Trophoblast cell (in vitro differentiated cells and primary cell): Measurements from ENCODE around the gene USP17L27.
A peak's percentile ranks its signal among the peaks of the same experiment; 100 is the strongest.
"Not testable (repeated sequence)": the region's sequence is repeated elsewhere in the genome, so short reads cannot be mapped to it uniquely, and the experiment has no call there.

Experiments
- DNase-seq, 2 donors: peaks; one replicate each; pipeline ENCODE4 v3.0.0-alpha.2; 2016
- H2AFZ ChIP-seq: 2 replicates; pipeline ENCODE4 v1.6.1; 2013; ENCODE audit warnings: low read length, moderate library complexity, mild to moderate bottlenecking; ENCODE audit not compliant: insufficient read depth, poor library complexity
- H2AK5ac ChIP-seq: 2 replicates; pipeline ENCODE4 v1.6.1; 2013; ENCODE audit warnings: mild to moderate bottlenecking, low read length
- H2BK120ac ChIP-seq: 2 replicates; pipeline ENCODE4 v1.6.1; 2013; ENCODE audit warnings: low read length, mild to moderate bottlenecking, moderate library complexity; ENCODE audit not compliant: insufficient read depth, poor library complexity
- H2BK12ac ChIP-seq: 2 replicates; pipeline ENCODE4 v1.6.1; 2013; ENCODE audit warnings: mild to moderate bottlenecking, low read length, moderate library complexity
- H2BK5ac ChIP-seq: 2 replicates; pipeline ENCODE4 v1.6.1; 2013; ENCODE audit warnings: low read length, low read depth, moderate library complexity, mild to moderate bottlenecking; ENCODE audit not compliant: poor library complexity
- H3K14ac ChIP-seq: 2 replicates; pipeline ENCODE4 v1.6.1; 2013; ENCODE audit warnings: mild to moderate bottlenecking, low read length
- H3K18ac ChIP-seq: 2 replicates; pipeline ENCODE4 v1.6.1; 2013; ENCODE audit warnings: mild to moderate bottlenecking, low read length
- H3K23ac ChIP-seq: 2 replicates; pipeline ENCODE4 v1.6.1; 2013; ENCODE audit warnings: low read length
- H3K27ac ChIP-seq: 2 replicates; pipeline ENCODE4 v1.5.1; 2013; ENCODE audit warnings: low read depth, mild to moderate bottlenecking, inconsistent platforms, low read length, moderate library complexity
- H3K27me3 ChIP-seq: 2 replicates; pipeline ENCODE4 v1.6.1; 2013; ENCODE audit warnings: inconsistent platforms, mild to moderate bottlenecking, low read length, moderate library complexity; ENCODE audit not compliant: insufficient read depth
- H3K36me3 ChIP-seq, 2 experiments: 1 replicate in 1 of 2; 2 replicates in 1 of 2; pipeline ENCODE4 v1.6.1; 2013; ENCODE audit warnings: low read length in 2 of 2, mild to moderate bottlenecking in 2 of 2, moderate library complexity in 1 of 2; ENCODE audit not compliant: insufficient read depth in 2 of 2, control insufficient read depth in 1 of 2
- H3K4ac ChIP-seq: 2 replicates; pipeline ENCODE4 v1.6.1; 2013; ENCODE audit warnings: low read depth, mild to moderate bottlenecking, low read length, moderate library complexity
- H3K4me1 ChIP-seq, 2 experiments: 1 replicate in 1 of 2; 2 replicates in 1 of 2; pipeline ENCODE4 v1.6.1; 2013; ENCODE audit warnings: low read length in 2 of 2, mild to moderate bottlenecking in 2 of 2, moderate library complexity in 1 of 2; ENCODE audit not compliant: insufficient read depth in 2 of 2, control insufficient read depth in 1 of 2
- H3K4me2 ChIP-seq: 2 replicates; pipeline ENCODE4 v1.6.1; 2013; ENCODE audit warnings: inconsistent platforms, mild to moderate bottlenecking, low read length, moderate library complexity
- H3K4me3 ChIP-seq: 2 replicates; pipeline ENCODE4 v1.5.1; 2013; ENCODE audit warnings: mild to moderate bottlenecking, low read depth, low read length, inconsistent platforms
- H3K79me1 ChIP-seq: one replicate; pipeline ENCODE4 v1.6.1; 2013; ENCODE audit warnings: low read length
- H3K79me2 ChIP-seq: 2 replicates; pipeline ENCODE4 v1.6.1; 2013; ENCODE audit warnings: low read length, mild to moderate bottlenecking; ENCODE audit not compliant: control insufficient read depth, insufficient read depth, poor library complexity
- H3K9ac ChIP-seq: 2 replicates; pipeline ENCODE4 v1.6.1; 2013; ENCODE audit warnings: mild to moderate bottlenecking, low read length
- H3K9me3 ChIP-seq: 2 replicates; pipeline ENCODE4 v1.6.1; 2013; ENCODE audit warnings: low read depth, mild to moderate bottlenecking, control low read depth, inconsistent platforms, low read length; ENCODE audit not compliant: insufficient read depth
- H4K12ac ChIP-seq: 2 replicates; pipeline ENCODE4 v1.6.1; 2013; ENCODE audit warnings: low read depth, mild to moderate bottlenecking, low read length, moderate library complexity
- H4K8ac ChIP-seq: 2 replicates; pipeline ENCODE4 v1.6.1; 2013; ENCODE audit warnings: low read depth, mild to moderate bottlenecking, low read length, moderate library complexity
- H4K91ac ChIP-seq: one replicate; pipeline ENCODE4 v1.6.1; 2013; ENCODE audit warnings: low read depth, mild to moderate bottlenecking, low read length, moderate library complexity
- WGBS: extraction: QIAGEN DNeasy Blood & Tissue Kit; methylation state at CpG from one replicate; pipeline ENCODE4 v1.1.7; 2013; ENCODE audit warnings: missing lambda C conversion rate; ENCODE audit not compliant: insufficient read length, insufficient coverage; ENCODE audit errors: extremely low coverage; 5-methylcytosine and 5-hydroxymethylcytosine counted together

Gene USP17L27

DNA sequence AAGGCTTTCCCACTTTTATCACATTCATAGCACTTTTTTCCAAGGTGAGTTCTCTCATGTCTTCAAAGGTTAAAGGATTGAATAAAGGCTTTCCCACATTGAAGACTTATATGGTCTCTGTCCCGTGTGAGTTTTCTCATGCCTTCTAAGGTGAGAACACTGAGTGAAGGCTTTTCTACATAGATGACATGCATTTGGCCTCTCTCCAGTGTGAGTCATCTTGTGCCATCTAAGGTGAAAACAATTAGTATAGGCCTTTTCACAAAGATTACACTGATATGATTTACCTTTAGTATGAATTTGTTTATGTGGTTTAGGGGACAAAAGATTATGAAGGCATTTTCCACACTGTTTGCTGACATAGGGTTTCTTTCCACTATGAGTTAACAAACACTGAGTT, 40.2 kb downstream of the USP17L27 start:
- peak; percentile 27 to 67 for DNase-seq

DNA sequence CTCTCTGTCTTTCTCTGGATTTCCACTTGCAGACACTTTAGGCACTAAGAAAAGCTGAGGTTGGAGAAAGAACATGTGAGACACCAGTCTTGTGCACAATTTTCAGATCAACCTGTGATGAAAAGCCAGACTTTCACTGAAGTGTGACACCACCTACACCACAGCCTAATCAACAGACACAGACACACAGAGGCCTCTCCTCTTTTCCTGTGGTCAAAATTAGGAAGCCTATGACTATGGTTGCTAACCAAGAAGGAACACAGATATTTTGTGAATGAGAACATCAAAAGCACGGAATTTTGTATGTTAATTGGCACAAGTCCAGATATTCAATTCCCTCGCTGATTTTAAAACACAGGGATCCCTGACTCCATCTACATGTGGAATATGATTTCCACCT, 45.1 kb downstream of the USP17L27 start:
- not testable (repeated sequence) for H2BK5ac ChIP-seq, H3K4ac ChIP-seq, H3K36me3 ChIP-seq, H3K4me1 ChIP-seq, H3K4me2 ChIP-seq, H4K91ac ChIP-seq, H4K8ac ChIP-seq, H2AFZ ChIP-seq, H2AK5ac ChIP-seq, H3K27ac ChIP-seq, H3K9me3 ChIP-seq, H3K79me2 ChIP-seq, H2BK120ac ChIP-seq, H3K4me3 ChIP-seq, H4K12ac ChIP-seq, DNase-seq, H3K9ac ChIP-seq, H3K79me1 ChIP-seq, H3K14ac ChIP-seq, H3K18ac ChIP-seq, H3K27me3 ChIP-seq, H3K23ac ChIP-seq, H2BK12ac ChIP-seq
- WGBS: no CpG with 5 or more reads among the region's 2 CpGs

More for the DNA sequence above, 40.2 kb downstream of the USP17L27 start:
- no peak overlapping the region for H3K4me2 ChIP-seq
- no peak overlapping the region for H2AFZ ChIP-seq
- H3K23ac ChIP-seq: no peak overlapping the region
- no peaks in the 10 kb centered on the region for H3K79me2 ChIP-seq
- H4K8ac ChIP-seq: no peak overlapping the region
- H3K79me1 ChIP-seq: no peaks in the 10 kb centered on the region
- H3K18ac ChIP-seq: no peak overlapping the region
- WGBS: no CpG with 5 or more reads among the region's 1 CpG
- no peak overlapping the region for H4K91ac ChIP-seq
- no peak overlapping the region for H2BK120ac ChIP-seq
- H3K27ac ChIP-seq: no peak overlapping the region
- no peaks in the 10 kb centered on the region for H3K27me3 ChIP-seq
- no peak overlapping the region for H3K9ac ChIP-seq
- no peak overlapping the region for H2AK5ac ChIP-seq
- H3K36me3 ChIP-seq: no peaks in the 10 kb centered on the region
- H3K4ac ChIP-seq: no peak overlapping the region
- H4K12ac ChIP-seq: no peak overlapping the region
- H3K14ac ChIP-seq: no peak overlapping the region
- no peak overlapping the region for H3K4me3 ChIP-seq
- H2BK5ac ChIP-seq: no peak overlapping the region
- H3K9me3 ChIP-seq: no peaks in the 10 kb centered on the region
- H3K4me1 ChIP-seq: no peaks in the 10 kb centered on the region
- H2BK12ac ChIP-seq: no peak overlapping the region
